Midbrain (tissue), 1 donor: ENCODE data around the gene TMC2.
"Not testable (repeated sequence)": the region's sequence is repeated elsewhere in the genome, so short reads cannot be mapped to it uniquely, and the experiment has no call there.

Source experiments
- DNase-seq: peaks from one replicate; lab custom pipeline; 2025; lab: John Stamatoyannopoulos, UW

TMC2 gene

GRCh38 chr20:2526218-2526583 is 10.2 kb upstream of the TMC2 start:
- not testable (repeated sequence) for DNase-seq

- no peak for DNase-seq
Observed at GRCh38 chr20:2527762-2528161, 8.6 kb upstream of the TMC2 start.

- no peak for DNase-seq
Observed at GRCh38 chr20:2528671-2529271, 7.6 kb upstream of the TMC2 start.

GRCh38 chr20:2533118-2533517 is 3.3 kb upstream of the TMC2 start:
- DNase-seq = no peak

- no peak for DNase-seq
Observed at GRCh38 chr20:2535711-2536559, 438 bp upstream of the TMC2 start.

- no peak for DNase-seq
Observed at GRCh38 chr20:2537101-2537500, 728 bp downstream of the TMC2 start.

GRCh38 chr20:2538356-2538755 is 2.0 kb downstream of the TMC2 start:
- DNase-seq = no peak

- peak; percentile 77 for DNase-seq
Observed at GRCh38 chr20:2538931-2539720, 2.8 kb downstream of the TMC2 start.

- DNase-seq = no peak
Observed at GRCh38 chr20:2541940-2542339, 5.6 kb downstream of the TMC2 start.

GRCh38 chr20:2542361-2542760 is 6.0 kb downstream of the TMC2 start:
- no peak for DNase-seq

- no peak for DNase-seq
Observed at GRCh38 chr20:2544211-2544610, 7.8 kb downstream of the TMC2 start.

- DNase-seq = no peak
Observed at GRCh38 chr20:2545594-2545993, 9.2 kb downstream of the TMC2 start.

GRCh38 chr20:2557873-2558580 is 21.7 kb downstream of the TMC2 start:
- DNase-seq = no peak

- no peak for DNase-seq
Observed at GRCh38 chr20:2558581-2559278, 22.4 kb downstream of the TMC2 start.

GRCh38 chr20:2559279-2559626 is 22.9 kb downstream of the TMC2 start:
- DNase-seq = no peak

GRCh38 chr20:2559651-2560050 is 23.3 kb downstream of the TMC2 start:
- peak; percentile 30 for DNase-seq

- DNase-seq = no peak
Observed at GRCh38 chr20:2563116-2563515, 26.7 kb downstream of the TMC2 start.

- DNase-seq = no peak
Observed at GRCh38 chr20:2564406-2564805, 28.0 kb downstream of the TMC2 start.

GRCh38 chr20:2575682-2576081 is 39.3 kb downstream of the TMC2 start:
- no peak for DNase-seq

GRCh38 chr20:2576317-2576727 is 39.9 kb downstream of the TMC2 start:
- no peak for DNase-seq

- DNase-seq = no peak
Observed at GRCh38 chr20:2578475-2579192, 42.3 kb downstream of the TMC2 start.
